GM12865 (cell line): Measurements from ENCODE around the gene KCNK10.
A peak's percentile ranks its signal among the peaks of the same experiment; 100 is the strongest.

ENCODE experiments used
- DNase-seq: peaks from one replicate; pipeline ENCODE4 v3.0.0; 2010; ENCODE audit warnings: low read depth
- H3K4me3 ChIP-seq: 2 replicates; pipeline ENCODE4 v1.5.1; 2011; ENCODE audit warnings: mild to moderate bottlenecking, low read depth, low read length, control low read depth
- CTCF ChIP-seq: IDR thresholded peaks from 2 replicates; pipeline ENCODE4 v1.5.1; 2011; ENCODE audit warnings: low read length, control low read depth, low read depth, inconsistent platforms; ENCODE audit not compliant: insufficient read depth; ENCODE audit errors: missing control alignments

KCNK10 gene

GRCh38 chr14:88204221-88204620, 118.8 kb downstream of the KCNK10 start:
- no peak overlapping the region for H3K4me3 ChIP-seq
- no peak for TF ChIP-seq CTCF
- no peak for DNase-seq

GRCh38 chr14:88203291-88203690, 119.8 kb downstream of the KCNK10 start:
- no peak overlapping the region for H3K4me3 ChIP-seq
- no peak for DNase-seq
- TF ChIP-seq CTCF: no peak

GRCh38 chr14:88202286-88202685, 120.8 kb downstream of the KCNK10 start:
- no peak for DNase-seq
- no peak overlapping the region for H3K4me3 ChIP-seq
- no peak for TF ChIP-seq CTCF

GRCh38 chr14:88201851-88202250, 121.2 kb downstream of the KCNK10 start:
- no peak for DNase-seq
- H3K4me3 ChIP-seq: no peak overlapping the region
- TF ChIP-seq CTCF: no peak

- DNase-seq: no peak
- TF ChIP-seq CTCF: no peak
Measured at GRCh38 chr14:88199882-88200281, 123.2 kb downstream of the KCNK10 start.

GRCh38 chr14:88198446-88198845, 124.6 kb downstream of the KCNK10 start:
- H3K4me3 ChIP-seq: no peak overlapping the region
- no peak for TF ChIP-seq CTCF
- no peak for DNase-seq

More at GRCh38 chr14:88199882-88200281, 123.2 kb downstream of the KCNK10 start:
- H3K4me3 ChIP-seq: no peak overlapping the region

GRCh38 chr14:88196925-88197324, 126.1 kb downstream of the KCNK10 start:
- peak; percentile 39 for DNase-seq
- TF ChIP-seq CTCF: no peak
- no peak overlapping the region for H3K4me3 ChIP-seq
